Neural progenitor cell (in vitro differentiated cells): ENCODE measurements around the gene TRIO. TPM values are rescaled to one million over a fixed set of nuclear protein-coding genes. Genes with fewer than 3 reads are reported as not detected.

ENCODE experiments used
- DNase-seq: peaks from one replicate; pipeline ENCODE4 v3.0.0-alpha.2; 2016; ENCODE audit warnings: low spot score
- H2AFZ ChIP-seq: fragments of 200-600 bp; sonication (generic); replicated peaks from 2 replicates; pipeline ENCODE4 v1.6.1; 2016; ENCODE audit warnings: antibody characterized with exemption
- H3F3A ChIP-seq: fragments of 200-600 bp; sonication (generic); 2 replicates; pipeline ENCODE4 v1.6.1; 2016; ENCODE audit warnings: antibody characterized with exemption, low read depth
- H3K27ac ChIP-seq: fragments of 200-600 bp; sonication (generic); 2 replicates; pipeline ENCODE4 v1.5.1; 2016; ENCODE audit warnings: mild to moderate bottlenecking
- H3K27me3 ChIP-seq: fragments of 200-600 bp; sonication (generic); 2 replicates; pipeline ENCODE4 v1.6.1; 2016; ENCODE audit warnings: mild to moderate bottlenecking, moderate library complexity
- H3K36me3 ChIP-seq: fragments of 200-600 bp; sonication (generic); 2 replicates; pipeline ENCODE4 v1.5.1; 2016
- H3K4me1 ChIP-seq: fragments of 200-600 bp; sonication (generic); 2 replicates; pipeline ENCODE4 v1.6.1; 2016; ENCODE audit warnings: mixed run types
- H3K4me2 ChIP-seq: fragments of 200-600 bp; sonication (generic); 2 replicates; pipeline ENCODE4 v1.6.1; 2016
- H3K4me3 ChIP-seq: fragments of 200-600 bp; sonication (generic); 2 replicates; pipeline ENCODE4 v1.5.1; 2016
- H3K79me2 ChIP-seq: fragments of 200-600 bp; sonication (generic); 2 replicates; pipeline ENCODE4 v1.6.1; 2016; ENCODE audit warnings: low read depth
- H3K9ac ChIP-seq: fragments of 200-600 bp; sonication (generic); 2 replicates; pipeline ENCODE4 v1.6.1; 2016
- H3K9me3 ChIP-seq: fragments of 200-600 bp; sonication (generic); 2 replicates; pipeline ENCODE4 v1.5.1; 2016; ENCODE audit warnings: low read depth
- H4K20me1 ChIP-seq: fragments of 200-600 bp; sonication (generic); 2 replicates; pipeline ENCODE4 v1.6.1; 2016; ENCODE audit warnings: low read depth
- H3K27ac Mint-ChIP-seq: 3 replicates; pipeline ENCODE4 v1.8.0; 2021; ENCODE audit warnings: mixed read lengths
- H3K27me3 Mint-ChIP-seq: 2 replicates; pipeline ENCODE4 v1.8.0; 2022; ENCODE audit warnings: low read depth, mild to moderate bottlenecking, inconsistent platforms, moderate library complexity, mixed read lengths; ENCODE audit not compliant: insufficient read depth
- H3K36me3 Mint-ChIP-seq: 3 replicates; pipeline ENCODE4 v1.8.0; 2021; ENCODE audit warnings: mixed read lengths
- H3K4me1 Mint-ChIP-seq: 3 replicates; pipeline ENCODE4 v1.8.0; 2021; ENCODE audit warnings: mixed read lengths
- H3K4me3 Mint-ChIP-seq: 3 replicates; pipeline ENCODE4 v1.8.0; 2021; ENCODE audit warnings: mild to moderate bottlenecking, moderate library complexity, mixed read lengths
- H3K9me3 Mint-ChIP-seq: 3 replicates; pipeline ENCODE4 v1.8.0; 2020; ENCODE audit warnings: mixed read lengths
- CTCF ChIP-seq: fragments of 200-600 bp; sonication (generic); IDR thresholded peaks from 2 replicates; pipeline ENCODE4 v1.5.1; 2017; ENCODE audit warnings: antibody characterized with exemption, mild to moderate bottlenecking
- EZH2 ChIP-seq: fragments of 200-600 bp; sonication (generic); IDR thresholded peaks from 2 replicates; pipeline ENCODE4 v1.6.1; 2017; ENCODE audit warnings: antibody characterized with exemption, mild to moderate bottlenecking, moderate library complexity
- EZH2phosphoT487 ChIP-seq: fragments of 200-600 bp; sonication (generic); IDR thresholded peaks from 2 replicates; pipeline ENCODE4 v1.6.1; 2017; ENCODE audit warnings: antibody characterized with exemption
- total RNA-seq: library from RNA; depleted of rRNA; stranded (reverse); fragments of >200 nt; gene quantifications from 2 replicates; pipeline ENCODE4 v1.2.3, GENCODE V29; 2015; ENCODE audit warnings: low replicate concordance

The TRIO gene
- total RNA-seq, 1 donor from 2014 or later: 84.7 TPM

DNA sequence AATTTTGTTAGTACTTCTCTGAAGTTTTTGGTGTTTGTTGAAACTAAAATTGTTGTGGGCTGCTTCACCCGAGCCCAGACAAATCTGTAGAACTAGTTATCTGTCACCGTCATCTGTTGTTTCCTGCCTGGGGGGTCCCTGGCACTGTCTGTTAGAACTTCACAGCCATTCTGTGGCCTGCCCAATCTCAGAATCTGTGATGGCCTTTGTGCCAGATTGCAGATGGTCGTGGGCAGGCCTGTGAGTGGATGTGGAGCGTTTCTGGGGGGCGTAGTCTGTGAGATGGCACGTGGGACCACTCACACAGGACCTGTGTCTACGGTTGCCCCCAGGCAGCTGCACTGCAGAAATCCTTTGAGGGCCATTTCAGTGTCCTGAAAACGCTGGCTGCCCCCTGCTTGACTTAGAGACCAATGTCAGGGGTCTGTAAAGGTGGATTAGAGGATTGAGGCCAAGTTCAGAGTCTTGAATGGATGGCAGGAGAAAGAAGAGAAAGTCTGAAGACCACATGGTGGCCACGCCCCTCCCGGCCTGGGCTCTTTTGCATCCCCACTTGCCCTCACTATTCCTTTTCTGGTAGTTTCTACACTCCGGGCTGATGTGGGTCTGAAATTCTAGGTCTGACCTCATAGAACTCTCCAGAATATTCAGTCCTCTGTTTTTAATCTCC, 38.3 kb downstream of the TRIO start:
- H3K27me3 ChIP-seq: no peaks in the 10 kb centered on the region
- no peak overlapping the region for H2AFZ ChIP-seq
- peaks cover 4% of the 10 kb centered on the region for H3K27me3 Mint-ChIP-seq
- no peak overlapping the region for H3K4me2 ChIP-seq
- H3K9ac ChIP-seq: no peak overlapping the region
- H3K4me1 Mint-ChIP-seq: peaks cover 68% of the 10 kb centered on the region
- H3K36me3 Mint-ChIP-seq: no peaks in the 10 kb centered on the region
- no peaks in the 10 kb centered on the region for H3K36me3 ChIP-seq
- no peaks in the 10 kb centered on the region for H3K9me3 ChIP-seq
- H3K27ac Mint-ChIP-seq: no peak overlapping the region
- no peak for DNase-seq
- peaks cover 100% of the 10 kb centered on the region for H4K20me1 ChIP-seq
- H3K4me3 Mint-ChIP-seq: no peak overlapping the region
- peaks cover 40% of the 10 kb centered on the region for H3K4me1 ChIP-seq
- no peaks in the 10 kb centered on the region for H3K9me3 Mint-ChIP-seq
- TF ChIP-seq EZH2 (no peak), EZH2phosphoT487 (no peak), CTCF (no peak)
- H3K4me3 ChIP-seq: no peak overlapping the region
- H3K79me2 ChIP-seq: peaks cover 100% of the 10 kb centered on the region
- H3K27ac ChIP-seq: no peak overlapping the region
- H3F3A ChIP-seq: peaks cover 13% of the 10 kb centered on the region

- no peak overlapping the region for H3K27ac Mint-ChIP-seq
- no peak overlapping the region for H3K9ac ChIP-seq
- peaks cover 63% of the 10 kb centered on the region for H3K4me1 Mint-ChIP-seq
- no peaks in the 10 kb centered on the region for H3K27me3 ChIP-seq
- DNase-seq: peak; percentile 42
- H3K4me1 ChIP-seq: peaks cover 36% of the 10 kb centered on the region
- no peaks in the 10 kb centered on the region for H3K9me3 Mint-ChIP-seq
- peaks cover 100% of the 10 kb centered on the region for H4K20me1 ChIP-seq
- no peaks in the 10 kb centered on the region for H3K9me3 ChIP-seq
- peaks cover 100% of the 10 kb centered on the region for H3K79me2 ChIP-seq
- H3K27me3 Mint-ChIP-seq: peaks cover 7% of the 10 kb centered on the region
- no peaks in the 10 kb centered on the region for H3K36me3 ChIP-seq
- peak overlapping the region; percentile 17 for H3K27ac ChIP-seq
- peaks cover 9% of the 10 kb centered on the region for H3F3A ChIP-seq
- TF ChIP-seq CTCF (no peak), EZH2phosphoT487 (no peak), EZH2 (no peak)
- H3K36me3 Mint-ChIP-seq: no peaks in the 10 kb centered on the region
- no peak overlapping the region for H3K4me2 ChIP-seq
- no peak overlapping the region for H3K4me3 Mint-ChIP-seq
- no peak overlapping the region for H2AFZ ChIP-seq
- no peak overlapping the region for H3K4me3 ChIP-seq
Measured at GRCh38 chr5:14182761-14183160, 39.6 kb downstream of the TRIO start.

- H3K4me1 Mint-ChIP-seq: peaks cover 58% of the 10 kb centered on the region
- no peak overlapping the region for H3K9ac ChIP-seq
- H3K4me2 ChIP-seq: no peak overlapping the region
Measured at GRCh38 chr5:14183187-14183939, 40.2 kb downstream of the TRIO start.

More at GRCh38 chr5:14183187-14183939, 40.2 kb downstream of the TRIO start:
- Mint-ChIP-seq H3K27ac (peak overlapping the region; percentile 23), H3K9me3 (no peaks in the 10 kb centered on the region), H3K4me3 (no peak overlapping the region), H3K36me3 (no peaks in the 10 kb centered on the region), H3K27me3 (peaks cover 7% of the 10 kb centered on the region)
- Histone ChIP-seq H3K9me3 (no peaks in the 10 kb centered on the region), H3K4me1 (peaks cover 31% of the 10 kb centered on the region), H2AFZ (no peak overlapping the region), H3K27ac (peak overlapping the region; percentile 17), H3K27me3 (no peaks in the 10 kb centered on the region), H3K79me2 (peaks cover 100% of the 10 kb centered on the region), H3K4me3 (no peak overlapping the region), H4K20me1 (peaks cover 100% of the 10 kb centered on the region), H3K36me3 (no peaks in the 10 kb centered on the region), H3F3A (peaks cover 3% of the 10 kb centered on the region)
- DNase-seq: no peak
- TF ChIP-seq EZH2phosphoT487 (no peak), EZH2 (no peak), CTCF (no peak)
